ENCODE results near the gene ITGA3. TPM values are rescaled to one million over a fixed set of nuclear protein-coding genes. Genes with fewer than 3 reads are reported as not detected.
A peak's percentile ranks its signal among the peaks of the same experiment; 100 is the strongest.

ITGA3 gene
- total RNA-seq, 1 experiment from 2014 or later, result 22.5 TPM

DNA sequence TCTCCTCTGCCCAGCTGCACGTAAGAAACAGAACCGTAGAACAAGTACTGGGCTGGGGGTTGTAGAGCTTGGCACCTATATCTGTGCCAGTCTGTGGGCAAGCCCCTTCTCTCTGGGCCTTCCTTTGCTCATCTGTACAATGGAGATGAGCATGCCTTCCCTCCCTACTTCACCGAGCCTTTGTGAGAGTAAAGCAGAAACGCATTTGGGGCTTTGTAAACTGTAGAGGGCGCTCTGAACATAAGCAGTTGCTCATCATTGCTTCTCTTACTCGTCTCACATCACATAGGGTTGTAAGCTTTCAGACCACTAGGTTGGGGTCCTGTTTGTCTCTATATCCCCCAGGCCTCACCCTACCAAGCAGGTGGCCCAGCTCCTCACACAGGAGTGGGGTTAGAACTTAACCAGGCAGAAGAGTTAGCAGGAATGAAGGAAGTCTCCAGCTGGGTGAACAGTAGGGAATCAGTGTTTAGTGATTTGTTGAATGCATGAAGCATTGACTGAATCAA, 59.0 kb downstream of the ITGA3 start:
- Histone ChIP-seq H3K27me3 (ENCODE audit: insufficient read depth, low read length) (no peaks in the 10 kb centered on the region; the same call in 1 of the 2 replicates), H3K9ac (ENCODE audit: extremely low read depth, insufficient read length, low read length) (no peak overlapping the region), H3K4me2 (ENCODE audit: insufficient read depth, insufficient read length, low read length) (no peak overlapping the region), H3K14ac (ENCODE audit: insufficient read depth, low read length) (no peak overlapping the region), H3T11ph (ENCODE audit: low read length) (no peak overlapping the region), H2AK5ac (ENCODE audit: insufficient read length, low read length) (no peak overlapping the region), H4K91ac (ENCODE audit: insufficient read length, low read depth, low read length) (no peak overlapping the region), H4K20me1 (ENCODE audit: control insufficient read depth, insufficient read depth, insufficient read length) (no peaks in the 10 kb centered on the region), H2BK120ac (ENCODE audit: low read depth, low read length, poor library complexity, severe bottlenecking) (no peak overlapping the region), H3K23me2 (ENCODE audit: insufficient read length, low read depth, low read length, poor library complexity, severe bottlenecking) (no peaks in the 10 kb centered on the region), H3K79me2 (ENCODE audit: insufficient read depth, low read length) (no peaks in the 10 kb centered on the region), H3K23ac (ENCODE audit: insufficient read length, low read depth, low read length) (no peak overlapping the region), H3K79me1 (ENCODE audit: insufficient read depth, low read depth, low read length, poor library complexity, severe bottlenecking) (no peaks in the 10 kb centered on the region), H4K5ac (ENCODE audit: insufficient read length, low read depth, low read length) (no peak overlapping the region), H2BK20ac (ENCODE audit: low read depth, low read length, poor library complexity, severe bottlenecking) (no peak overlapping the region), H3K56ac (ENCODE audit: insufficient read length, low read depth, low read length) (no peak overlapping the region), H2BK5ac (ENCODE audit: insufficient read length, low read length) (no peak overlapping the region), H3K9me3 (ENCODE audit: control insufficient read depth, low read depth, low read length) (no peaks in the 10 kb centered on the region), H2AFZ (ENCODE audit: low read length) (no peak overlapping the region), H3K27ac (ENCODE audit: insufficient read length, low read depth, low read length) (no peak overlapping the region), H3K4ac (ENCODE audit: low read depth, low read length) (no peak overlapping the region), H2BK12ac (ENCODE audit: insufficient read length, low read depth, low read length) (no peak overlapping the region), H4K8ac (replicated peaks; ENCODE audit: insufficient read length, low read depth, low read length) (no peak overlapping the region), H3K18ac (ENCODE audit: insufficient read length, low read depth, low read length) (no peak overlapping the region), H2BK15ac (ENCODE audit: low read depth, low read length) (no peak overlapping the region), H3K4me1 (ENCODE audit: insufficient read depth, low read length) (peaks cover 9% of the 10 kb centered on the region; the same call in 1 of the 2 replicates)
- peaks cover 0 to 10% (median 0%) of the 10 kb centered on the region in 3 experiments; a peak in 1 of 7 replicates for H3K36me3 Mint-ChIP-seq (ENCODE audit: insufficient read depth in 1 of 3, low read depth in 3 of 3)
- peak; percentile 81 for DNase-seq
- no peak overlapping the region; a peak in 1 of 7 replicates for H3K27ac Mint-ChIP-seq
- TF ChIP-seq, protein P1, sequence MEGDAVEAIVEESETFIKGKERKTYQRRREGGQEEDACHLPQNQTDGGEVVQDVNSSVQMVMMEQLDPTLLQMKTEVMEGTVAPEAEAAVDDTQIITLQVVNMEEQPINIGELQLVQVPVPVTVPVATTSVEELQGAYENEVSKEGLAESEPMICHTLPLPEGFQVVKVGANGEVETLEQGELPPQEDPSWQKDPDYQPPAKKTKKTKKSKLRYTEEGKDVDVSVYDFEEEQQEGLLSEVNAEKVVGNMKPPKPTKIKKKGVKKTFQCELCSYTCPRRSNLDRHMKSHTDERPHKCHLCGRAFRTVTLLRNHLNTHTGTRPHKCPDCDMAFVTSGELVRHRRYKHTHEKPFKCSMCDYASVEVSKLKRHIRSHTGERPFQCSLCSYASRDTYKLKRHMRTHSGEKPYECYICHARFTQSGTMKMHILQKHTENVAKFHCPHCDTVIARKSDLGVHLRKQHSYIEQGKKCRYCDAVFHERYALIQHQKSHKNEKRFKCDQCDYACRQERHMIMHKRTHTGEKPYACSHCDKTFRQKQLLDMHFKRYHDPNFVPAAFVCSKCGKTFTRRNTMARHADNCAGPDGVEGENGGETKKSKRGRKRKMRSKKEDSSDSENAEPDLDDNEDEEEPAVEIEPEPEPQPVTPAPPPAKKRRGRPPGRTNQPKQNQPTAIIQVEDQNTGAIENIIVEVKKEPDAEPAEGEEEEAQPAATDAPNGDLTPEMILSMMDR (conservative IDR thresholded peaks at IDR 0.05), result peak; percentile 82
- peaks cover 16 to 26% of the 10 kb centered on the region in 2 experiments for H3K4me1 Mint-ChIP-seq
- peak overlapping the region in 1 of 2 experiments; percentile 10; a peak in 1 of 5 replicates for H3K4me3 Mint-ChIP-seq
- no peaks in the 10 kb centered on the region; a peak in 1 of 5 replicates for H3K9me3 Mint-ChIP-seq
- peaks cover 43% of the 10 kb centered on the region for H3K27me3 Mint-ChIP-seq (ENCODE audit: low read depth)
- no CpG with 5 or more reads among the region's 6 CpGs for WGBS (ENCODE audit: extremely low coverage, insufficient read length, low lambda C conversion rate)
